WERI-Rb-1 (cell line): Measurements from ENCODE around the gene SETD1A.

Source experiments
- DNase-seq: peaks from one replicate; pipeline ENCODE4 v3.0.0-alpha.2; 2020
- H3K27ac ChIP-seq: fragments of 250-450 bp; sonication (Bioruptor Pico); 2 replicates; pipeline ENCODE4 v1.5.1; 2020; ENCODE audit warnings: mild to moderate bottlenecking, moderate library complexity
- H3K27me3 ChIP-seq: fragments of 250-450 bp; sonication (Bioruptor Pico); 2 replicates; pipeline ENCODE4 v1.5.1; 2021; ENCODE audit warnings: mild to moderate bottlenecking, low read depth, moderate library complexity; ENCODE audit not compliant: insufficient read depth, severe bottlenecking
- H3K36me3 ChIP-seq: fragments of 250-450 bp; sonication (Bioruptor Pico); 2 replicates; pipeline ENCODE4 v1.5.1; 2020; ENCODE audit warnings: mild to moderate bottlenecking, moderate library complexity
- H3K4me3 ChIP-seq: 2 replicates; pipeline ENCODE4 v1.5.1; 2011; ENCODE audit warnings: low read depth, mild to moderate bottlenecking, control low read depth, low read length
- H3K9me3 ChIP-seq: fragments of 250-450 bp; sonication (Bioruptor Pico); 2 replicates; pipeline ENCODE4 v1.5.1; 2021; ENCODE audit warnings: mild to moderate bottlenecking, moderate library complexity; ENCODE audit not compliant: severe bottlenecking
- CTCF ChIP-seq: IDR thresholded peaks from 2 replicates; pipeline ENCODE4 v1.5.1; 2011; ENCODE audit warnings: low read depth, mild to moderate bottlenecking, control low read depth, inconsistent platforms, low read length

The SETD1A gene

GRCh38 chr16:31023252-31023602 lies 65.7 kb downstream of the SETD1A start:
- TF ChIP-seq CTCF, result no peak
- Histone ChIP-seq H3K36me3 (no peaks in the 10 kb centered on the region), H3K4me3 (no peak overlapping the region), H3K9me3 (no peaks in the 10 kb centered on the region), H3K27ac (no peak overlapping the region), H3K27me3 (no peaks in the 10 kb centered on the region)
- DNase-seq, result no peak

DNA sequence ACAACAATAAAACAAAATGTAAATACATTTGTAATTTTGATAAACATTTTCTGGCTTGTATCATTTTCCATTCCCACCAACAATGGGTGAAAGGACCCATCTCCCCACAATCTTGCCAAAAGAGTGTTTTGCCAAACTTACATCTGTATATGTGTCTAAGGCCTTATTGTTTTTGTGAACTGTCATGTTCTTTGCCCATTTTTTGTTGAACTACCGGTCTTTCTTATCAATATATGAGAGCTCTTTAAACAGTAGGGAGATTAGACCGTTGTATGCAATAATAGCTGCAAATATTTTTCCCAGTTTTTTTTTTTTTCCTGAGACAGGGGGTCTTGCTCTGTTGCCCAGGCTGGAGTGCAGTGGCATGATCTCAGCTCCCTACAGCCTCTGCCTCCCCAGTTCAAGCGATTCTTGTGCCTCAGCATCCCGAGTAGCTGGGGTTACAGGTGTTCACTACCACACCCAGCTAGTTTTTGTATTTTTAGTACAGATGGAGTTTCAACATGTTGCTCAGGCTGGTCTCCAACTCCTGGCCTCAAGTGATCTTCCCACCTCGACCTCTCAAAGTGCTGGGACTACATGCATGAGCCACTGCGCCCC lies 66.2 kb downstream of the SETD1A start:
- no peaks in the 10 kb centered on the region for H3K27me3 ChIP-seq
- no peak overlapping the region for H3K27ac ChIP-seq

GRCh38 chr16:31025339-31025738 lies 67.8 kb downstream of the SETD1A start:
- H3K27me3 ChIP-seq, result no peaks in the 10 kb centered on the region
- no peak overlapping the region for H3K27ac ChIP-seq
- no peak overlapping the region for H3K4me3 ChIP-seq
- H3K9me3 ChIP-seq, result no peaks in the 10 kb centered on the region
- no peak for DNase-seq
- TF ChIP-seq CTCF, result no peak
- no peaks in the 10 kb centered on the region for H3K36me3 ChIP-seq

More for the DNA sequence above, 66.2 kb downstream of the SETD1A start:
- Histone ChIP-seq H3K4me3 (no peak overlapping the region), H3K9me3 (no peaks in the 10 kb centered on the region), H3K36me3 (no peaks in the 10 kb centered on the region)
- no peak for TF ChIP-seq CTCF
- no peak for DNase-seq

GRCh38 chr16:31029272-31029671 lies 71.7 kb downstream of the SETD1A start:
- Histone ChIP-seq H3K9me3 (no peaks in the 10 kb centered on the region), H3K36me3 (no peaks in the 10 kb centered on the region), H3K27ac (no peak overlapping the region), H3K27me3 (no peaks in the 10 kb centered on the region), H3K4me3 (no peak overlapping the region)
- TF ChIP-seq CTCF, result no peak
- DNase-seq, result no peak

- no peak for TF ChIP-seq CTCF
- H3K36me3 ChIP-seq, result no peaks in the 10 kb centered on the region
- DNase-seq, result no peak
- H3K27ac ChIP-seq, result no peak overlapping the region
- no peaks in the 10 kb centered on the region for H3K27me3 ChIP-seq
- H3K4me3 ChIP-seq, result no peak overlapping the region
- H3K9me3 ChIP-seq, result no peaks in the 10 kb centered on the region
Measured at GRCh38 chr16:31031276-31031675, 73.7 kb downstream of the SETD1A start.
